Lung (tissue), 12 donors: ENCODE data around the gene HUNK. TPM values are rescaled to one million over a fixed set of nuclear protein-coding genes. Genes with fewer than 3 reads are reported as not detected.
"Not testable (repeated sequence)": the region's sequence is repeated elsewhere in the genome, so short reads cannot be mapped to it uniquely, and the experiment has no call there.

Experiments
- ATAC-seq: fragments of 200-7000 bp; cut with Tn5 transposase; one replicate; pipeline ENCODE4 v1.9.1; 2020; ENCODE audit warnings: moderate number of reproducible peaks; ENCODE audit not compliant: insufficient read depth, low FRiP score
- DNase-seq, 3 donors: peaks; one replicate each; pipeline ENCODE4 v3.0.0-alpha.2; 2013 to 2017
- H3K27ac ChIP-seq, 2 donors: one replicate each; pipeline ENCODE4 v1.5.1; 2013; ENCODE audit warnings: mild to moderate bottlenecking in 2 of 2, moderate library complexity in 2 of 2, control low read depth in 1 of 2, inconsistent platforms in 1 of 2, low read depth in 1 of 2, low read length in 1 of 2
- H3K27me3 ChIP-seq, 3 donors: one replicate each; pipeline ENCODE4 v1.5.1; 2013; ENCODE audit warnings: low read length in 2 of 3; ENCODE audit not compliant: control insufficient read depth in 3 of 3, insufficient read depth in 3 of 3
- H3K36me3 ChIP-seq, 4 donors: one replicate each; pipeline ENCODE4 v1.5.1; 2013; ENCODE audit warnings: low read length in 4 of 4, mild to moderate bottlenecking in 1 of 4, moderate library complexity in 1 of 4; ENCODE audit not compliant: control insufficient read depth in 4 of 4, insufficient read depth in 4 of 4
- H3K4me1 ChIP-seq, 5 donors: one replicate each; pipeline ENCODE4 v1.5.1; 2013; ENCODE audit warnings: low read length in 5 of 5, mild to moderate bottlenecking in 2 of 5, moderate library complexity in 1 of 5; ENCODE audit not compliant: control insufficient read depth in 5 of 5, insufficient read depth in 5 of 5
- H3K4me3 ChIP-seq: one replicate; pipeline ENCODE4 v1.5.1; 2013; ENCODE audit warnings: mild to moderate bottlenecking, control low read depth, moderate library complexity
- H3K9ac ChIP-seq, 2 donors: one replicate each; pipeline ENCODE4 v1.5.1; 2013; ENCODE audit warnings: low read length in 2 of 2, control low read depth in 1 of 2; ENCODE audit not compliant: insufficient read depth in 1 of 2
- H3K9me3 ChIP-seq, 4 donors: one replicate each; pipeline ENCODE4 v1.5.1; 2013; ENCODE audit warnings: low read length in 3 of 4, mild to moderate bottlenecking in 1 of 4, moderate library complexity in 1 of 4; ENCODE audit not compliant: control insufficient read depth in 4 of 4, insufficient read depth in 3 of 4
- CTCF ChIP-seq: IDR thresholded peaks from 2 replicates; pipeline ENCODE4 v1.5.1; 2012; ENCODE audit warnings: mild to moderate bottlenecking; ENCODE audit errors: control extremely low read depth, extremely low read depth
- WGBS, 2 donors: extraction: QIAGEN DNeasy Blood & Tissue Kit; methylation state at CpG; one replicate each; pipeline ENCODE4 v1.1.7; 2013; 5-methylcytosine and 5-hydroxymethylcytosine counted together
- polyA plus RNA-seq, 2 donors: library from polyadenylated mRNA; stranded (reverse); fragments of 200-250 nt; gene quantifications; one replicate each; pipeline ENCODE4 v1.2.1, GENCODE V29; 2013
- total RNA-seq, 2 donors: library from RNA; depleted of rRNA in 1 of 2; stranded (reverse); fragments of >200 nt in 1 of 2; gene quantifications; one replicate each; pipeline ENCODE4 v1.2.1, GENCODE V29; 2014 to 2021
- donor health status: control.
- donor health status: control.
- donor health status: Bipolar disorder and iron deficiency.
- donor health status: healthy.
- donor health status: DM: yes; HTN: yes; CAD: no.

HUNK gene
- total and polyA plus RNA-seq, 4 donors, result 0.27 to 2.4 (median 1.4) TPM

- no peak for TF ChIP-seq CTCF
- ATAC-seq, result no peak
These were observed 162.0 kb downstream of the HUNK start for GRCh38 chr21:32034850-32035249.

GRCh38 chr21:32035617-32036016, 162.8 kb downstream of the HUNK start:
- DNase-seq, result no peak
- TF ChIP-seq CTCF, result no peak
- no peaks in the 10 kb centered on the region for H3K27me3 ChIP-seq
- no peak overlapping the region for H3K27ac ChIP-seq
- no peak for ATAC-seq
- WGBS, 2 donors, result 76 to 81% methylated on average over 2 of the region's 2 CpGs
- H3K4me3 ChIP-seq, result no peak overlapping the region
- no peak overlapping the region for H3K9ac ChIP-seq
- no peaks in the 10 kb centered on the region for H3K36me3 ChIP-seq
- no peaks in the 10 kb centered on the region for H3K9me3 ChIP-seq
- H3K4me1 ChIP-seq, result peaks cover 0 to 3% (median 0%) of the 10 kb centered on the region in 5 donors

More at GRCh38 chr21:32034850-32035249, 162.0 kb downstream of the HUNK start:
- H3K27ac ChIP-seq, result no peak overlapping the region
- H3K9ac ChIP-seq, result no peak overlapping the region
- 83 to 88% methylated on average over 5 of the region's 5 CpGs for WGBS, 2 donors
- H3K9me3 ChIP-seq, result no peaks in the 10 kb centered on the region
- H3K27me3 ChIP-seq, result no peaks in the 10 kb centered on the region
- peaks cover 0 to 3% (median 0%) of the 10 kb centered on the region in 5 donors for H3K4me1 ChIP-seq
- H3K36me3 ChIP-seq, result no peaks in the 10 kb centered on the region
- no peak overlapping the region for H3K4me3 ChIP-seq
- DNase-seq, result peak in 2 of 3 donors; percentile 39 to 51

- Histone ChIP-seq H3K36me3 (no peaks in the 10 kb centered on the region), H3K27ac (no peak overlapping the region), H3K9me3 (no peaks in the 10 kb centered on the region), H3K4me1 (peaks cover 0 to 3% (median 0%) of the 10 kb centered on the region in 5 donors), H3K9ac (no peak overlapping the region), H3K4me3 (no peak overlapping the region), H3K27me3 (no peaks in the 10 kb centered on the region)
- TF ChIP-seq CTCF, result no peak
- no peak for ATAC-seq
- no peak for DNase-seq
- 76 to 86% methylated on average over 2 of the region's 2 CpGs for WGBS, 2 donors
These were observed 163.9 kb downstream of the HUNK start for GRCh38 chr21:32036756-32037155.

GRCh38 chr21:32038751-32039150, 165.9 kb downstream of the HUNK start:
- not testable (repeated sequence) for H3K9me3 ChIP-seq, H3K27ac ChIP-seq, H3K4me3 ChIP-seq, H3K36me3 ChIP-seq, H3K4me1 ChIP-seq, H3K27me3 ChIP-seq, ATAC-seq, H3K9ac ChIP-seq
- peak in 2 of 3 donors; percentile 66 to 79 for DNase-seq
- WGBS, 2 donors, result 73 to 80% methylated on average over 4 of the region's 4 CpGs
